RPMI8226 (cell line): ENCODE results near the gene RAD51B.

Experiments
- DNase-seq: peaks from one replicate; pipeline ENCODE4 v3.0.0-alpha.2; 2015

Gene RAD51B

DNA sequence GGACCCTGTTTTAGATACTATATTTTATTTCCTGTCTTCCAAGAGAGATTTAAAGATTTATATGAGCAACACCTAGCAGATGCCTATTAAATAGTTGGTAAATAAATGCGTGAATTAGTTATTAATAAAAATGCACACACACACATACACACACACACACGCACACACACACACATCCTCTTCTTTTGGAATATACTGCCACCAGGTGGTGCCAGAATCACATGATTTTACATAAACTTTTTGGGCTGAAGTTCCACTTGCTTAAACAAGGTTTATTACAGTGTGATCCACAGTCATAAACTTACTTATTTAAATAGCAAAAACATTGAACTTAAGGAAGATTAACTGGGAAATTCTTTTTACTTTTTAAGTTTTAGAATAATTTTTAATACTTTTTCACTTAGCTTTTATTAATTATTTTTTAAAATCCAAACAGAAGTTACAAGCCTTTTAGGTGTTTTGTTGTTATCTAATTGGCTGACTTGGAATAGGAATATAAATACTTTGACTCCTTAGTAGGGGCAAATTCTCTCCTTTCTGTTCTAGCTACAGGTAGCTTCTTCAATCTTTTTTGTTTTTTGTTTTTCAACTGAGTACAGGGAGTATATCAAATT lies 17.5 kb downstream of the RAD51B start:
- DNase-seq: peak; percentile 60

DNA sequence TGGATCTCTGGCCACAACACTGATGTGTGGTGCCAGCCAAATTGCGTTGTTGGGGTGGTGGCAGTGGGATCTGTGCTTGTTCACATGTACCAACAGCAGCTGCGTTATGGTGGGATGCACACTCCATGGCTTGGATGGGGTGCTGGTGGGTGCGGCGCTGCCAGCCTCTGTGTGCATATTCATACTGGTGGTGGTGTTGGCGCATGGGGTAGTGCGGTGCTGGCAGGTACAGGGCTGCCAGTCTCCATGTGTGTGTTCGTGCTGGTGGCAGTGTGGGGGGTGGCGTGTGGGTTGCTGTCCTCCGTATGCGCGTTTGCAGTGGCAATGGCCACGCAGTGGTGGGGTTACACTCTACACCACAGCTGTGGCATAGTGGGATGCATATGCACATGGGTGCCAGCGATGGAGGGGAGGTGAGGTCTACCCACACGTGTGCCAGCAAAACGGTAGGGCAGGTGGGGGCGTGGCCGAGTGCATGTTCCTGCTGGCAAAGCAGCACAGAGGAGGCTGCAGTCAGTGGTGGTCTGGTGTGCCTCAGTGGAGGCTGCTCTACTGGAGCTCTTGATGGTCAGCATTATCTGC lies 26.5 kb downstream of the RAD51B start:
- no peak for DNase-seq

DNA sequence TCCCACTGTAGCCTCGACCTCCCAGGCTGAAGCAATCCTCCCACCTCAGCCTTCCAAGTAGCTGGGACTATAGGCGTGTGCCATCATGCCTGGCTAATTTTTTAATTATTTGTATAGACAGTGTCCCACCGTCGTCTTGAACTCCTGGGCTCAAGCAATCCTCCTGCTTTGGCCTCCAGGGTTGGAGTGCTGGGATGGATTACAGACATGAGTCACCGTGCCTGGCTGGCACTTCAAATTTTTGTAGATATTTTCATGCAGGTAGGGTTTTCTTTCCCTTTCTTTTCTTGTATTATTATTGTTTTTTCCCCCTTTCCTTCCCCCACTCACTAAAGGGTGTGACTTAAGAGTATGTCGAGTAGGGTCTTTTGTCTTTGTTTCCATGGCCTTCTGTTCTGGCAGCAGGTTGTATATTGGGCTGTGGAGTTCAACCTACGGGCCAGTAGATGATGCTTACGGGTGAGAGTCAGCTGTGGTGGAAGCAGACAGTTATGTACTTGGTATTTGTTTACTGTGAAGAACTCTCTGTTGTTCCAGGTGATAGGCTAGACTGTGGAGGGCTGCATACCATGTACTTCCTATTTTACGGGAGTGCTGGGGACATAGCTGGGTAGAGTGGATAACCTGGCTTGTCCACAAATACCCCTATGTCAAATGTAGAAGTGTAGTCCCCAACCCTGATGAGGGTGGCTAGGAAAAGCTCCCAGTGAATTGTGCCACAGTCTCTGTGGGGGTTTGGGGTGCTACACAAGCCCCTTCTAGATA lies 30.7 kb downstream of the RAD51B start:
- no peak for DNase-seq

DNA sequence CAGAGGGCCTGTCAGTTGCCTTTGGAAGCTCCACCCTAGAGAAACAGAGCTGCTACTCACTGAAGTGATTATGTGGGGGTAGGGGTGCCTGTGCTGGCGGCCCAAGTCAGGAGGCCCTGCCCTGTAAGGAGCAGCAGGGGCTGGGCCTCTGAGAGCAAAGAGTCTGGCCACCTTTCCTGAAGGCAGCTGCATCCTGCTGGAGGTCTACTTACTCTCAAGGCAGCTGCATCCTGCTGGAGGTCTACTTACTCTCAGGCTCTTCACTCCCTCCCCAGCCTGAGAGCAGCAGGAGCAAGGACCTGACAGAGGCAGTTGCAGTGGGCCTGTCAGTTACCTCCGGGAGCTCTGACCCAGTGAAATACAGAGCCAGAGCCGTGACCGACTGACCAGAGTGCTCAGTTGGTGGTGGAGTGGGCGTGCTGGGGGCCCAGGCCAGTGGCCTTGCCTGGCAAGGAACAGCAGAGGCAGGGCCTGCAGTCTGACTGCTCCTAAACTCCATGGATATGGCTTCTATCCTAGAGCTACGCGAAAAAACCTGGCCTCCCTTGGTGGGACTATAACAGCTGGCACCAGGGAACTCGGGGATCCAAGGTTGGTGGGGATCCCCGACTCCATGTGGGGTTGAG lies 32.3 kb downstream of the RAD51B start:
- DNase-seq: no peak

DNA sequence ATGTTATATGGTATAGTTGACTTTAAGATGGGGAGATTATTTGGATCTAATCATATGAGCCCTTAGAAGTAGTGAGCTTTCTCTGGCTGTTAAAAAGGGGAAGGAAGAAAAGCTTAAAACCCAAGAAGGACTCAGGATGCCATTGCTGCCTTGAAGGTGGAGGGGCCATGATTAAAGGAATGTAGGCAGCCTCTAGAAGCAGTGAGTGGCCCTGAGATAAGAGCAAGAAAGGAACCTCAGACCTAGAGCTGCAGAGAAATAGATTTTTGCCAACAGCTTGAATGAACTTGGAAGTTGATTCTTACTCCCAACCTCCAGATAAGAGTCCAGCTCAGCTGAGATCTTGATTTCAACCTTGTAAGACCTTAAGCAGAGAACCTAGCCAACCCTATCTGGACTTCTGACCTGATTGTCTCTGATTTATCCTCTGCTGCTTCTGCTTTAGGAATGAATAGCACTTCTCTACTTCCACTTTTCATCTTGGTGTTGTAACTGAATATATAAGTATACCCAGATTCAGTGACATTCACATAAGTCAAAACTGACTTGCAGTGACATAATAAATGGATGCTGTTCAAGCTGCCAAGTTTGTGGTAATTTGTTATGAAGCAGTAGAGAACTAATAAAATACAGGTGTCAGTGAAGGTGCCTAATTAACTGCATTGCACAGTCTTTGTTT lies 33.5 kb downstream of the RAD51B start:
- DNase-seq: no peak

DNA sequence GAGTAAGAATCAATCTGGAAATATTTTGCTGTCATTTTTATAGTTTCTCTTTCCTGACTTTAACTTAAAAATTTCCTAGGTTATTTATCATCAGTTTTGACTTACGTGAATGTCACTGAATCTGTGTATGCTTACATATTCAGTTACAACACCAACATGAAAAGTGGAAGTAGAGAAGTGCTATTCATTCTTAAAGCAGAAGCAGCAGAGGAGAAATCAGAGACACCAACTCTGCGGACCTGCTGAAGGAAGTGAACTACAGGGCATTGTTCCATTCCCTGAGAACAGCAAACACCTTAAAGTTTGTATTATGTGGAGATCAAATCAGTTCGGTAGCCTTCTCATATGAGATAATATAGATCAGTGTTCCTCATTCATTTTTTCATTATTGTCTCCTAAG lies 34.1 kb downstream of the RAD51B start:
- DNase-seq: no peak

DNA sequence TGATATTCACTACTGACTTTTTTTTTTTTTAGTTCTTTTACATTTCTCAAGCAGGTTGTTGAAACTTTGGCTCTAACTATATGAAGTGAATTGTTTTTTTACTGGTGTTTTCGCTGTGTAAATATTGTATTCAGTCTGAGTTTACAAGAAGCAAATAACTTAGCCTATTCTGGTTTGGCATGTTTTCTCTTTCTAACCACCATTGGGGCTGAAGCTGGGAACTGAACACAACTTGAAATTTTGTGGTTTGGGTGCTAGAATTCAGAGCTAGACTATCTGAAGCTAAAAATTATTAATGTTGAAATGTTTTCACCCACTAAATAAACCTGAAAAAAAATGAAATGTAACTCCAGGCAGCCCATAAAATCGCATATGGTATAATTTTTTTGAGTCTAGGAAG lies 37.2 kb downstream of the RAD51B start:
- DNase-seq: no peak

DNA sequence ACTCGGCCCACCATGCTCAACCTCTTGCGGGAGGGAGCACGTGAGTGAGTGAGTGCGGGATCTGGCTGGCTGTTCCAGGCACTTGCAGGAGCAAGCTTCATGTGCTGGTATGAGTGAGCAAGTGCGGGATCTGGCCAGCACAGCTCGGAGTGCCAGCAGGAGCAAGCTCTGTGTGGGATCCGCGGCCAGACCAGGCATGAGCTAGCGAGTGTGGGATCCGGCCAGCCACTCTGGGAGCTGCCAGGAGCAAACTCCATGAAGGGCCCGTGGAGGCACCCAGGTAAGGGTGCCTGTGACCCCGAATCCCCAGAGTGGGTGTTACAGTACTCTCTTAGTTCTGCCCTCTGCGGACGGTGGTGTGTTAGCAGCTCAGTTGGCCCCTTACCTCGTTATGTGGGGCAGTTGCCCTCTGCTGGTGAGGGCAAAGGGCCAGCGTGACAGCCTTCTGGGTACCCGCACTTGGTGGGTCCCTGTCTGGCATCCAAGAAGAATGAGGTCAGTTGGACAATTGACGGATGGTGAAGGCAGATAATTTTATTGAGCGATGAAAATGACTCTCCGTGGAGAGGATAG lies 38.3 kb downstream of the RAD51B start:
- DNase-seq: no peak

DNA sequence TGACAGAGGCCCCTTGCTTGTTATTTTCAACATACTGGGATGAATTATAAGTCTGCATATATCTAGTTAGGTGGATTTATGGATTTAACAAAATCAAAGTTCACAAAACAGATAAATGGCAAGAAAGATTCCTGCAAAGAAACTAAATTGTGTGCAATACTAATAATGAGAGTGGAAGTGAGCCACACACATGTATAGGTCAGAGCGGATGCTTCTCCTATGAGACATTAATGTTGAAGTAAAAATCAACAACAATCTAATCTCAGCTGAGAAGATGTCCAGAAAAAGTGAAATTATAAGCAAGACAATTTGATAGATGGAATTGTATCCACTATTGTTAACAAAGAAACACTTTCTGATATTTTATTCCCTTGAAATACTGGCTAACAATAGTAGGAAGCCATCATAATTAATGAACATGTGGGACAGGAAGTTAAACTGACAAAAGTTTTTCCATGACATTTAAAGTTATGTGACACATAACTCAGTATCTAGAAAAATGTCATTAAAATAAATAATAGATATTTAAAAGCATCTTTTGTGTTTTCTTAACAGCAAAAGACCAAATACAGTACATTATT lies 39.7 kb downstream of the RAD51B start:
- no peak for DNase-seq

DNA sequence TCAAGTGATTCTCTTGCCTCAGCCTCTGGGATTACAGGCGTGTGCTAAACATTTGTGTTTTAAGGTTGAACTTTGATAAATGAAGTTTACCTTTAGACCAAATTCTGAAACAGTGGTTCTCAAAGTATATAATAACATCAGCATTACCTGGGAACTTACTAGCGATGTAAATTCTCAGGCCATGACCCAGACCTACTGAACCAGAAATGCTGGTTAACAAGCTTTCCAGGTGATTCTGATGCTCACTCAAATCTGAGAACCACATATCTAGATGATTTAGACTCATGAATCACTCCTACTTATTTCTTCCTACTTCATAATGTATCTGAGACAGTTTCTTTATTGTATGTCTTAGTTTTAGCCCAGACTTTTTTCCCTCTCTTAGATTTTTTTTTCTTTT lies 43.6 kb downstream of the RAD51B start:
- DNase-seq: no peak

DNA sequence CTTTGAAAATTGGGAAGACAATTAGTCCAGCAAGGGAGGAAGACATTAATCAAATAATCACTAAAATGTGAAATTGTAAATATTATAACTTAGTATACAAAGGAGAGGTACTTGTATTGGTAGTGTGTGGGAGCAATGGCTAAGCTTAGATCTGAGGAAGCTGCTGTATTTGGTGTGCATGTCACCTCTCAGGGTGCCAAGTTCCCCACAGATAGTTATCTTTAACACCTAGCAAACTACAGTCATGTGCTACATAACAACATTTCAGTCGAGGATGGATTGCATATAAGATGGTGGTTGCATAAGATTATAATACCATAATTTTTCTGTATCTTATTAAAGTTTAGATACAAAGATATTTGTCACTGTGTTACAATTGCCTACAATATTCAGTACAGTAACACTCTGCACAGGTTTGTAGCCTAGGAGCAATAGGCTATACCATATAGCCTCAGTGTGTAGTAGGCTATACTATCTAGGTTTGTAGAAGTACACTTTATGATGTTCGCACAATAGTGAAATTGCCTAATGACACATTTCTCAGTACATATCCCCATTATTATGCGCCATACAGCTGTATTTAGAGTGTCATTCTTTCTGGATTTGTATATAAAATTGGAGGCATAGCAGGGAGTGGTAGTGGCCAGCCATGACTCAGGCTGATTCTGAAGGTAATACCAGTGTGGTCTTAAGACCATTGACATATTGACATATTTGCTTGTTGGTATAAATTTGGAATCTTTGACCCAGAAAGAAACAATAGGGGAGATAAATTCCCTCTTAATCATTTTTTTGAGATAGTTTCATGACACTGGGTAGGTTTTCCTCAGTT lies 55.8 kb downstream of the RAD51B start:
- DNase-seq: no peak

DNA sequence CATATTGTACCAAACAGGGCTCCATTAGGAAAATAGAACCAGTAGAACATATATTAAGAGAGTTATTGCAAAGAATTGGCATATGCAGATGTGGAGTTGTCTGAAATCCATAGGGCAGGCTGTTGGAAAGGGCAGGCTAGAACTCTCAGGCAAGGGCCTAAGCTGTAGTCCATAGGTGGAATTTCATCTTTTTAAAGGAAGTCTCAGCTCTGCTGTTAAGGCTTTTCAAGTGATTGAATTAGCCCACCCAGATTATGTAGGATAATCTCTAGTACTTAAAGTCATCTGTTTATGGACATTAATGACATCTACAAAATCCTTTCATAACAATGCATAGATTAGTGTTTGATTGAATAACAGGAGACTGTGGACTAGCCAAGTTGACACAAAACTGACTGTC lies 59.4 kb downstream of the RAD51B start:
- no peak for DNase-seq

DNA sequence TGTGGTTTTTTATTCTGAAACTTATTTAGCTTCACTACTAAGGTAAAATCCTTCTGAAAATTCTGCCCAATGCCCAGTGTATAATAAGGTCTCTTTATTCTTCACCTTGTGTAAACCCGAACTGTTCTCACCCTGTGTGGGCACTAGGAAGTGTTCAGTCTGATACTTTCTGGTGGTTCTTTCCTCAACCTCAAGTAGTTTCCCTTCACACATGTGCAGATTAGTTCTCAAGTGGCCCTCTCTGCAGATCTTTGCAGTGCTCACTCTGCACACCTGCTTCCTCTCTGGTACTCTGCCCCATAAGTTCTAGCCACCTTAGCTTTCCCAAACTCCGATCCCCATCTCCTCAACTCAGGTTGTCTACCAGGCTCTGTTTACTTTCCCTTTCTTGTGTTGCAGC lies 61.6 kb downstream of the RAD51B start:
- DNase-seq: no peak

DNA sequence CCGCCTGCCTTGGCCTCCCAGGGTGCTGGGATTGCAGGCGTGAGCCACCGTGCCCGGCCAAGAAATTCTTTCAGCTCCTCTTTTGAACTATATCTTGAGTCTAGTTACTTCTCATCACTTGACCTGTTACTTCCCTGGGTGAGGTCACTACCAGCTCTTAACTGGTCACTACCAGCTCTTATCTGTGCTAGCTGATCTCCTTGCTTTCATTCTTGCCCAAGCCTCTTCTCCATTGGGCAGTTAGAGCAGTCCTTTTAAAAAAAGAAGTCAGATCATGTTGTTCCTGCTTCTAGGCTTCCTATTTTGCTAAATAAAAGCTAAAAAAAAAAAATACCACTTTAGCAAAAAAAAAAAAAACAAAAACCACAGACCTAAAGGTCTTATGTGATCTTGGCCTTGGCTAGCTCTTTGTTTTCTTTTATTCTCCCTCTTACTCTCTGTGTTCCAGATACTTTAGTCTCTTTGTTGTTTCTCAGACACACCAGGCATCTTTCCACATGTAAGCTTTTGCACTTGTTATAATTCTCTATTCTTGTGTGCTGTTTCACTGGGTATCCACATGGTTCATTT lies 63.5 kb downstream of the RAD51B start:
- no peak for DNase-seq

DNA sequence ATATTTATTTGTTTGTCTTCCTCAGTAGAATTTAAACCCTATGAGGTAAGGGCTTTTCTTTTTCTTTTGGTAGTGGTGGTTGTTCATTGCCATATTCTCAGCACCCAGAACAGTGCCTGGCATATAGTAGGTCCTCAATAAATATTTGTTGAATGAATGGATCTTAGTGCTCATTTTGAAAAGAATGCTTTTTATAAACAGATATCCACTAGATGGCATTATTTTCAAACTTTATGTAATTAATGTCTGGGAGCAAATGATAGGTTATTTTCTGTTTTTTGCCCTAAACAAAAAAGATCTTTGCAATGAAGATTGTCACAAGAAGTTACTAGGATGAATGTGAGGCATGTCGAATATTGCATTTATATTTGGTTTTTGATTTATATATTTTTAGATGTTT lies 64.1 kb downstream of the RAD51B start:
- DNase-seq: no peak

DNA sequence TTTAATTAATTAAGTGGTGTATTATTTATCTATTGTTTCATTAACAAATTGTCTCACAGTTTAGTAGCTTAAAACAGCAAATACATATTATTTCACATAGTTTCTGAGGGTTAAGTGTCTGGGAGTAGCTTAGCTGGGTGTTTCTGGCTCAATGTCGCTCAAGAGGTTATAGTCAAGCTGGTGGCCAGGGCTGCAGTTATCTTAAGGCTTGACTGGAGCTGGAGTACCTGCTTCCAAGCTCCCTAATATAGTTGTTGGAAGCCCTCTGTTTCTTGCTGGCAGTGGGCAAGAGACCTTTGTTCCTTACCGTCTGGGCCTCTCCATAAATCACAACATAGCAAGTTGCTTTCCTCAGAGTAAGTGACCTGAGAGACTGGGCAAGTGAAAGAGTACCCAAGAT lies 66.6 kb downstream of the RAD51B start:
- no peak for DNase-seq

DNA sequence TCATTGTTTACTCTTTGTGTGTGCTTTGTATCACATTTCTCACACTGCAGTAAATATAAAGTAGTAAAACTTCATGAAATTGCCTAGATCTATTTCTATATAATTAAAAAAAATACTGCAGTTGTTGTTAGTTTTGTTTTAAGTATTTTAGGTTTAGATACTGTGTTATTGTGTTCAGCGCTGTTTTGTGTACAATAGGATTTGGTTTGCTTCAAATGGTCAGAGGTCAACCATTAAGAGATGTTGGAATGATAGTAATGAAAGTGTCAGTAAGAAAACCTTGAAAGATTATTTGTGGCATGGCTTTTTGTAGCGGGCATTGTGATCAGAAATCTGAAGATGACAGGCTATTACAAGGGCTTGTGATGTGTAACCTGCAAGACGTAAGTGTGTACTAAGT lies 67.9 kb downstream of the RAD51B start:
- DNase-seq: no peak

DNA sequence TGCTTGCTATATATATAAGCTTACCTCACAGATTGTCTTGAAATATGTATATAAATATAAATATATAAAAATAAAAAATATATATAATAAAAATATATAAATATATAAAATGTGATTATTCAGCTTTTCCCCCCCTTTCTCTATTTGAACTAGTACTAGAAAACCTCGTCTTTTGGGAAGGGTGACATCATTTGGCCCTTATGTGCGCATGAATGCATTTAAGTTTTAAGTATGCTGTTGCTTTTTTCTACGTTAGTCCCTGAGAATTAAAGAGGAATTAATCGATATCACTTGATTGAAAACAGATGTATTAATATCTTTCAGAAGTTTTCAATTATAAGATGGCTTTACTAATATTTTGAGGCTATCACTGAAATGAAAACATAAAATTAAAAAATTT lies 69.9 kb downstream of the RAD51B start:
- no peak for DNase-seq

DNA sequence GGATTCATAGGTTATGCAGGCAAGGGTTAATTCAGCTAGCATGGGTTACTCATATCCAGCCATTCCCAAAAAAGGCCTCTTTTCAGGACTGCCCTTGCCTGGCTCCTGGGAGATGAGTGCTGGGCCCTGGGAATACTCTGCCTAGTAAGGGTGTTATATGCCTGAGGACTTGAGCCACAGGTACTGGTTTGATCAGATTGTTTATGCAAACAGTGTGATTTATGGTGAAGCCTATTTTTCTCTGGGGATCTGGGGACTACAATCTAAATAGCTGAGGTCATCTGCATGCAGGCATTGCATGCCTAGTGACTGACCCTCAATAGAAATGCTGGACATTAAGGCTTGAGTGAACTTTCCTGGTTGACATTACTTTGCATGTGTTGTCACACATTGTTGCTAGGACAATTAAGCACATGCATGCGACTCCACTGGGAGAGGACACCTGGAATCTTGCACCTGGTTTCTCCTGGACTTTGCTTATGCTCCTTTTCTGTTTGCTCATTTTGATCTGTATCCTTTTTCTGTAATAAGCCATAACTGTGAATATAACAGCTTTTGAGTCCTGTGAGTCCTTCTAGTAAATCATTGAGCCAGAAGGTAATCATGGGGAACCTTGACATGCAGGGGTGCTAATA lies 73.0 kb downstream of the RAD51B start:
- DNase-seq: no peak

DNA sequence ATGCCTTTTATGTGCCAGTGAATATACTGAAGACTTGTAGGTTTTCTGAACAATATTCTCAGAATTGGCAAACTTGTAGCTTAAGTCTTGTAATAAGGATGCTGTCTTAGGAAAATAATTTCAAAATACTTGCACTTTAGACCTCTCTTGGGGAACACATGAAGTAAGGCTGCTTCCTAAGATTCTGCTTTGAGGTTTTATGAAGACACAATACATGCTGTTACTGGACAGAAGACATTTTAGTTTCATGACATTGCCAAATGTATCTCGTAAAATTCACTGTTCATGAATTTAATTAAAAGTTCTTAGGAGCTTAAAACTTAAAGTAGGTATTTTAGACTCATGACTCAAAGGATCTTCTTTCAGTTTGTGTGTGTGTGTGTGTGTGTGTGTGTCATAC lies 80.7 kb downstream of the RAD51B start:
- DNase-seq: no peak
